BJ (cell line): ENCODE results near the gene BGN. TPM values are rescaled to one million over a fixed set of nuclear protein-coding genes. Genes with fewer than 3 reads are reported as not detected.
A peak's percentile ranks its signal among the peaks of the same experiment; 100 is the strongest.

Experiments
- CTCF ChIA-PET: fragments of 350-600 bp; formaldehyde crosslinking; extraction: SDS; loops from one replicate; lab custom pipeline; 2021; ENCODE audit warnings: antibody characterized with exemption, inconsistent platforms; lab: Yijun Ruan, JAX
- POLR2A ChIA-PET: fragments of 300-600 bp; sonication (Branson Sonifier 250); formaldehyde crosslinking; extraction: SDS; loops from one replicate; lab custom pipeline; 2021; ENCODE audit warnings: antibody characterized with exemption; lab: Charles Lee
- DNase-seq: peaks from one replicate; pipeline ENCODE4 v3.0.0-alpha.2; 2011; ENCODE audit warnings: low read depth
- H3K27me3 ChIP-seq: 2 replicates; pipeline ENCODE4 v1.6.0; 2011; ENCODE audit warnings: low read length; ENCODE audit not compliant: control insufficient read depth, insufficient read depth
- H3K36me3 ChIP-seq: 2 replicates; pipeline ENCODE4 v1.5.1; 2011; ENCODE audit warnings: low read length; ENCODE audit not compliant: control insufficient read depth, insufficient read depth
- H3K4me3 ChIP-seq: 2 replicates; pipeline ENCODE4 v1.5.1; 2011; ENCODE audit warnings: low read depth, mild to moderate bottlenecking, control low read depth, low read length
- polyA plus RNA-seq: library from polyadenylated mRNA; depleted of rRNA; stranded (reverse); fragments of >200 nt; gene quantifications from 2 replicates; pipeline ENCODE4 v1.2.3, GENCODE V29; 2011
- TF ChIP-seq, protein P1 (sequence below): IDR thresholded peaks from 2 replicates; pipeline ENCODE4 v1.5.1; 2011; ENCODE audit warnings: low read depth, mild to moderate bottlenecking, control low read depth, inconsistent platforms, low read length, moderate library complexity; ENCODE audit not compliant: insufficient read depth

BGN gene
- polyA plus RNA-seq, 1 experiment: 487 TPM

- H3K27me3 ChIP-seq: no peaks in the 10 kb centered on the region
- TF ChIP-seq, protein P1, sequence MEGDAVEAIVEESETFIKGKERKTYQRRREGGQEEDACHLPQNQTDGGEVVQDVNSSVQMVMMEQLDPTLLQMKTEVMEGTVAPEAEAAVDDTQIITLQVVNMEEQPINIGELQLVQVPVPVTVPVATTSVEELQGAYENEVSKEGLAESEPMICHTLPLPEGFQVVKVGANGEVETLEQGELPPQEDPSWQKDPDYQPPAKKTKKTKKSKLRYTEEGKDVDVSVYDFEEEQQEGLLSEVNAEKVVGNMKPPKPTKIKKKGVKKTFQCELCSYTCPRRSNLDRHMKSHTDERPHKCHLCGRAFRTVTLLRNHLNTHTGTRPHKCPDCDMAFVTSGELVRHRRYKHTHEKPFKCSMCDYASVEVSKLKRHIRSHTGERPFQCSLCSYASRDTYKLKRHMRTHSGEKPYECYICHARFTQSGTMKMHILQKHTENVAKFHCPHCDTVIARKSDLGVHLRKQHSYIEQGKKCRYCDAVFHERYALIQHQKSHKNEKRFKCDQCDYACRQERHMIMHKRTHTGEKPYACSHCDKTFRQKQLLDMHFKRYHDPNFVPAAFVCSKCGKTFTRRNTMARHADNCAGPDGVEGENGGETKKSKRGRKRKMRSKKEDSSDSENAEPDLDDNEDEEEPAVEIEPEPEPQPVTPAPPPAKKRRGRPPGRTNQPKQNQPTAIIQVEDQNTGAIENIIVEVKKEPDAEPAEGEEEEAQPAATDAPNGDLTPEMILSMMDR: no peak
- H3K36me3 ChIP-seq: peaks cover 3% of the 10 kb centered on the region
- POLR2A ChIA-PET: no interaction called here
- DNase-seq: no peak
- no peak overlapping the region for H3K4me3 ChIP-seq
- CTCF ChIA-PET: no interaction called here
Observed at GRCh38 chrX:153465691-153466380, 28.9 kb upstream of the BGN start.

- no peak for DNase-seq
- CTCF ChIA-PET: interaction anchor here (1.2 to 8.8 kb wide), 4 partner anchors 18 to 435 kb away, joined by 3 to 132 read pairs (median 42); partner anchors contain the start of gene BGN
- peaks cover 2% of the 10 kb centered on the region for H3K36me3 ChIP-seq
- H3K27me3 ChIP-seq: no peaks in the 10 kb centered on the region
- no peak overlapping the region for H3K4me3 ChIP-seq
- TF ChIP-seq, protein P1: no peak
- POLR2A ChIA-PET: no interaction called here
Observed at GRCh38 chrX:153468008-153468580, 26.7 kb upstream of the BGN start.

- ChIA-PET CTCF (interaction anchor here (0.8 to 8.8 kb wide), 9 partner anchors 9 to 437 kb away, joined by 3 to 132 read pairs (median 6); partner anchors contain the start of gene BGN), POLR2A (interaction anchor here (0.6 kb wide), 1 partner anchor 37 kb away, joined by 3 read pairs; no protein-coding TSS in a partner anchor)
- no peaks in the 10 kb centered on the region for H3K27me3 ChIP-seq
- H3K4me3 ChIP-seq: peak overlapping the region; percentile 60
- H3K36me3 ChIP-seq: no peaks in the 10 kb centered on the region
- DNase-seq: no peak
- TF ChIP-seq, protein P1: peak; percentile 21; the same call in 1 of the 2 replicates
Observed at GRCh38 chrX:153469811-153470410, 24.9 kb upstream of the BGN start.

DNA sequence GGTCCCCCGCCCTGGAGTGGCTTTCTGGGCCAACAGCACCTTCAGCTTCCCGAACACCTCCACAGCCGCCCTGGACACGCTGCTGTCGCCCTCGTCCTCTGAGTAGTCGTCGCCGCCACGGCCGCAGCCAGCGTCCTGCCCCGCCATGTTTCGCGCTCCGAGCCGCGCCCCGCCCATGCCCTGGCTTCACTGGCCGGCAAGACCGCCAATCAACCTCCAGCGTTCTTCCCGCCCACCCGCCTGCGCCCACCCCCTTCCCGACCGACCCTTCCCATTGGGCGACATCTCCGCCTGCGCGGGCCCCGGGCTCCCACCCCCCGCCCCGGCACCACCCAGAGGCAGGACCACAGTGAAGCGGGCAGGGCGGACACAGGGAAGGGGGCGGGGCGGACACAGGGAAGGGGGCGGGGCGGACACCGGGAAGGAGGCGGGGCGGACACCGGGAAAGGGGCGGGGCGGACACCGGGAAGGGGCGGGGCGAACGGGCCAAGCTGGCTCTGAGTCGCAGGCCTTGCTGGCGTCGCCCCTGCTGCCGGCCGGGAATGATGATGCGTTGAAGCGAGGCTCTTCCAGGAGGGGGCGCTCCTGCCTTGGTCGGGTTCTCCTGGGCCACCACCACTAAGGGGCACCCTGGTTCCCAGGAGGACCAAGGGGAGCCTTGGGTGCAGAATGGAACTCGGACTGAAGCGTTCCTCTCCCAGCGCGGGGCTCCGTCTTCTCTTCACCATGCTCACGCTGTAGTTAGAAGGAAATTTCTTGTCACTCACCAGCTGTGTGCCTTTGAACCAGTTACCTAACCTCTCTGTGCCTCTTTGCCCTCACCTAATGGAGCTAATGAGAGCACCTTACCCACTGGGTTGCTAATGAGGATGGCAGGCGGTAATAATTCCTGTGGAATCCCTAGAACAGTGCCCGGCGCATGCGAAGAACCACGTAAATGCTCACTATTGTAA lies 24.1 kb upstream of the BGN start, which contains the start of gene HAUS7:
HAUS7 (minus strand) TSS at position 166 of the 953 bp plus-strand sequence; CDS start at position 147, 19 bp downstream.
- TF ChIP-seq, protein P1: peak; percentile 75
- no peak for DNase-seq
- ChIA-PET CTCF (interaction anchor here (0.8 to 8.8 kb wide), 8 partner anchors 10 to 44 kb away, joined by 3 to 132 read pairs (median 8); partner anchors contain the start of gene BGN), POLR2A (interaction anchor here (0.6 kb wide), 2 partner anchors 16 to 36 kb away, joined by 3 to 5 read pairs; no protein-coding TSS in a partner anchor)
- H3K27me3 ChIP-seq: no peaks in the 10 kb centered on the region
- H3K36me3 ChIP-seq: no peaks in the 10 kb centered on the region
- H3K4me3 ChIP-seq: peak within 1 kb of the TSS; percentile 60
